GM12891 (cell line): ENCODE measurements around the gene SFI1.

Experiments used
- POLR2A ChIP-seq: IDR thresholded peaks from 2 replicates; pipeline ENCODE4 v1.6.1; 2011; ENCODE audit warnings: low read depth, low read length, control low read depth
- POLR2AphosphoS5 ChIP-seq: IDR thresholded peaks from 2 replicates; pipeline ENCODE4 v1.6.1; 2011; ENCODE audit warnings: low read depth, low read length, control low read depth

- TF ChIP-seq POLR2A: no peak
- no peak for TF ChIP-seq POLR2AphosphoS5
These were observed 108.7 kb downstream of the SFI1 start for GRCh38 chr22:31604746-31605705.
